CD4-positive, alpha-beta T cell (primary cell): ENCODE data around the gene ICAM3. TPM values are rescaled to one million over a fixed set of nuclear protein-coding genes. Genes with fewer than 3 reads are reported as not detected.

ENCODE experiments used
- ATAC-seq: fragments of 200-7000 bp; cut with Tn5 transposase; one replicate; pipeline ENCODE4 v1.10.0; 2022; ENCODE audit warnings: mild to moderate bottlenecking; ENCODE audit not compliant: poor library complexity
- CTCF ChIA-PET: fragments of 350-600 bp; sonication (Branson Sonifier 250); formaldehyde crosslinking; loops from one replicate; lab custom pipeline; 2021; ENCODE audit warnings: antibody characterized with exemption, inconsistent platforms; lab: Charles Lee
- POLR2A ChIA-PET: fragments of 350-600 bp; sonication (Branson Sonifier 250); formaldehyde crosslinking; loops from one replicate; lab custom pipeline; 2021; ENCODE audit warnings: antibody characterized with exemption, inconsistent platforms; lab: Charles Lee
- DNase-seq, 14 experiments: peaks; one replicate each; pipeline ENCODE4 v3.0.0-alpha.2; 2013 to 2020; ENCODE audit warnings: mixed read lengths in 2 of 14
- H3K27ac ChIP-seq, 2 donors: one replicate each; pipeline versions ENCODE4 v1.5.1 to v1.7.0; 2013; ENCODE audit warnings: low read length in 2 of 2, low read depth in 1 of 2, mild to moderate bottlenecking in 1 of 2
- H3K27me3 ChIP-seq, 2 experiments: 1 replicate in 1 of 2; 2 replicates in 1 of 2; pipeline versions ENCODE4 v1.6.1 to v1.7.0; 2013; ENCODE audit warnings: low read length in 2 of 2, control low read depth in 1 of 2, mild to moderate bottlenecking in 1 of 2, moderate library complexity in 1 of 2; ENCODE audit not compliant: insufficient read depth in 2 of 2, control insufficient read depth in 1 of 2
- H3K36me3 ChIP-seq: one replicate; pipeline ENCODE4 v1.6.1; 2013; ENCODE audit warnings: low read length, control low read depth; ENCODE audit not compliant: insufficient read depth
- H3K4me1 ChIP-seq: one replicate; pipeline ENCODE4 v1.6.1; 2013; ENCODE audit warnings: low read length, control low read depth; ENCODE audit not compliant: insufficient read depth
- H3K4me3 ChIP-seq: one replicate; pipeline ENCODE4 v1.5.1; 2013; ENCODE audit warnings: mild to moderate bottlenecking, low read length, moderate library complexity
- H3K9me3 ChIP-seq, 2 experiments: 1 replicate in 1 of 2; 2 replicates in 1 of 2; pipeline versions ENCODE4 v1.6.1 to v1.7.0; 2013; ENCODE audit warnings: low read length in 2 of 2, mild to moderate bottlenecking in 2 of 2, control low read depth in 1 of 2, moderate library complexity in 1 of 2; ENCODE audit not compliant: control insufficient read depth in 1 of 2, insufficient read depth in 1 of 2
- H3K27ac Mint-ChIP-seq: one replicate; pipeline ENCODE4 v1.8.0; 2020; ENCODE audit warnings: mixed read lengths
- H3K27me3 Mint-ChIP-seq: one replicate; pipeline ENCODE4 v1.8.0; 2021; ENCODE audit warnings: mixed read lengths
- H3K36me3 Mint-ChIP-seq: one replicate; pipeline ENCODE4 v1.8.0; 2021; ENCODE audit warnings: low read depth, mixed read lengths
- H3K4me1 Mint-ChIP-seq: one replicate; pipeline ENCODE4 v1.8.0; 2021; ENCODE audit warnings: low read depth, mixed read lengths
- H3K4me3 Mint-ChIP-seq: one replicate; pipeline ENCODE4 v1.8.0; 2020; ENCODE audit warnings: mild to moderate bottlenecking, mixed read lengths
- H3K9me3 Mint-ChIP-seq: one replicate; pipeline ENCODE4 v1.8.0; 2020; ENCODE audit warnings: mixed read lengths
- CTCF ChIP-seq: fragments of 200-600 bp; IDR thresholded peaks from one replicate; pipeline ENCODE4 v1.8.0; 2022; ENCODE audit warnings: antibody characterized with exemption, mild to moderate bottlenecking
- intact Hi-C, 2 experiments: fragments of 100-400 bp; cut with DNase I in 1 of 2; cut with micrococcal nuclease in 1 of 2; formaldehyde crosslinking; loops; one replicate each; pipeline versions ENCODE4 v1.15.1 to v1.9.0; 2023 to 2025; cut with DNase I, micrococcal nuclease
- total RNA-seq, 174 experiments: library from RNA in 2 of 174; stranded (reverse) in 2 of 174; gene quantifications; one replicate each; pipeline ENCODE4 v1.2.3 and lab custom pipeline; 2021 to 2026

The ICAM3 gene
- total RNA-seq, 2 experiments from 2014 or later = 164 to 173 TPM

GRCh38 chr19:10289836-10290356 lies 49.5 kb downstream of the ICAM3 start, which contains the start of gene ICAM5:
ICAM5 (plus strand) TSS chr19:10289952; CDS start chr19:10290044, 92 bp downstream.
- CTCF ChIA-PET = interaction anchor here (0.8 to 3.1 kb wide), 5 partner anchors 19 to 127 kb away, joined by 3 to 10 read pairs (median 6); partner anchors contain the start of gene ICAM1
- POLR2A ChIA-PET = interaction anchor here (0.6 to 5.0 kb wide), 4 partner anchors 19 to 122 kb away, joined by 3 to 39 read pairs (median 4); partner anchors contain the start of gene ICAM1
- H3K36me3 ChIP-seq = peaks cover 13% of the 10 kb centered on the region
- no peak within 1 kb of the TSS for H3K27ac Mint-ChIP-seq
- peaks cover 92% of the 10 kb centered on the region for H3K4me1 ChIP-seq
- H3K27ac ChIP-seq = no peak within 1 kb of the TSS
- H3K9me3 ChIP-seq = peaks cover 0 to 66% of the 10 kb centered on the region in 2 experiments
- peak in 4 of 14 experiments; percentile 23 to 63 (median 45) for DNase-seq
- no peak for ATAC-seq
- peak within 1 kb of the TSS; percentile 48 for H3K4me3 ChIP-seq
- intact Hi-C loops = loop anchor here in 1 of 2 experiments (5.0 kb wide), 1 partner anchor 42 kb away; the partner anchor contains the start of gene RAVER1
- no peak for TF ChIP-seq CTCF
- peaks cover 77% of the 10 kb centered on the region in 2 experiments for H3K27me3 ChIP-seq
- H3K9me3 Mint-ChIP-seq = no peaks in the 10 kb centered on the region
- peak within 1 kb of the TSS; percentile 81 for H3K4me3 Mint-ChIP-seq
- H3K36me3 Mint-ChIP-seq = peaks cover 18% of the 10 kb centered on the region
- H3K27me3 Mint-ChIP-seq = peaks cover 78% of the 10 kb centered on the region
- H3K4me1 Mint-ChIP-seq = peaks cover 73% of the 10 kb centered on the region

- H3K4me3 Mint-ChIP-seq = peak overlapping the region; percentile 77
- Histone ChIP-seq H3K4me3 (peak overlapping the region; percentile 48), H3K36me3 (peaks cover 19% of the 10 kb centered on the region), H3K27me3 (peaks cover 71% of the 10 kb centered on the region in 2 experiments), H3K27ac (no peak overlapping the region), H3K9me3 (peaks cover 0 to 61% of the 10 kb centered on the region in 2 experiments), H3K4me1 (peaks cover 86% of the 10 kb centered on the region)
- CTCF ChIA-PET = interaction anchor here (0.8 to 3.1 kb wide), 5 partner anchors 18 to 127 kb away, joined by 3 to 10 read pairs (median 6); partner anchors contain the start of gene ICAM1
- POLR2A ChIA-PET = interaction anchor here (0.6 to 5.0 kb wide), 4 partner anchors 19 to 122 kb away, joined by 3 to 39 read pairs (median 4); partner anchors contain the start of gene ICAM1
- peak; percentile 71 for ATAC-seq
- peak in 12 of 14 experiments; percentile 37 to 87 (median 56) for DNase-seq
- peaks cover 72% of the 10 kb centered on the region for H3K27me3 Mint-ChIP-seq
- peaks cover 73% of the 10 kb centered on the region for H3K4me1 Mint-ChIP-seq
- intact Hi-C loops = loop anchor here in 1 of 2 experiments (5.0 kb wide), 1 partner anchor 43 kb away; the partner anchor contains the start of gene RAVER1
- no peaks in the 10 kb centered on the region for H3K9me3 Mint-ChIP-seq
- no peak overlapping the region for H3K27ac Mint-ChIP-seq
- no peak for TF ChIP-seq CTCF
- peaks cover 22% of the 10 kb centered on the region for H3K36me3 Mint-ChIP-seq
Measured at GRCh38 chr19:10289167-10289835, 50.1 kb downstream of the ICAM3 start.

- Mint-ChIP-seq H3K4me3 (peak overlapping the region; percentile 77), H3K4me1 (peaks cover 73% of the 10 kb centered on the region), H3K36me3 (peaks cover 22% of the 10 kb centered on the region), H3K9me3 (no peaks in the 10 kb centered on the region), H3K27me3 (peaks cover 66% of the 10 kb centered on the region), H3K27ac (no peak overlapping the region)
- CTCF ChIA-PET = interaction anchor here (1.7 to 3.1 kb wide), 3 partner anchors 18 to 128 kb away, joined by 6 to 10 read pairs (median 9); partner anchors contain the start of gene ICAM1
- DNase-seq (peak in 4 of 14 experiments; percentile 45 to 54 (median 48)), ATAC-seq (no peak)
- POLR2A ChIA-PET = interaction anchor here (1.1 to 5.0 kb wide), 3 partner anchors 18 to 100 kb away, joined by 3 to 39 read pairs (median 6); partner anchors contain the start of gene ICAM1
- Histone ChIP-seq H3K27me3 (peaks cover 65% of the 10 kb centered on the region in 2 experiments), H3K36me3 (peaks cover 24% of the 10 kb centered on the region), H3K9me3 (peaks cover 0 to 55% of the 10 kb centered on the region in 2 experiments), H3K4me3 (peak overlapping the region; percentile 48), H3K27ac (no peak overlapping the region), H3K4me1 (peaks cover 80% of the 10 kb centered on the region)
- no peak for TF ChIP-seq CTCF
- intact Hi-C loops = loop anchor here in 1 of 2 experiments (5.0 kb wide), 1 partner anchor 44 kb away; the partner anchor contains the start of gene RAVER1
Measured at GRCh38 chr19:10288662-10289166, 50.7 kb downstream of the ICAM3 start.
